ENCODE data around the gene ROBO2. TPM values are rescaled to one million over a fixed set of nuclear protein-coding genes. Genes with fewer than 3 reads are reported as not detected.

ROBO2 gene
- polyA plus RNA-seq, 10 donors = 3.3 to 21.8 (median 5.6) TPM

DNA sequence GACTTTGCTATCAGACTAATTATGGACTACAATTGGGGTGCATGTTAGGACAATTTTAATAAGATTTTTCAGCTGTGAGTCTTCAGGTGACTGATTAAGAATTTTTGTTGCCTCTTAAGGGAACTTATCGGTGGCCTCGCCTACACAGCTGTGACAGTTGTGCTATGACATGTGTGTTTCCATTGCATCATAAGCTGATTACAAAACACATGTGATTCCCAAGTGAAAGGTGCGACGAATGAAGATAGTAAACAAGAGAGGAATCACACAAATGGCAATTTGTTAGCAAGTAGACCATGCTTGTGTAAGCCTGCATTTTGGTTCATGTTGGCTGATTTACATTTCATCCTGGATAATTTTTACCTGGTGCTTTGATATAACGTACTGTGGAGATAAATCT, 8.3 kb downstream of the ROBO2 start:
- no peak for DNase-seq

DNA sequence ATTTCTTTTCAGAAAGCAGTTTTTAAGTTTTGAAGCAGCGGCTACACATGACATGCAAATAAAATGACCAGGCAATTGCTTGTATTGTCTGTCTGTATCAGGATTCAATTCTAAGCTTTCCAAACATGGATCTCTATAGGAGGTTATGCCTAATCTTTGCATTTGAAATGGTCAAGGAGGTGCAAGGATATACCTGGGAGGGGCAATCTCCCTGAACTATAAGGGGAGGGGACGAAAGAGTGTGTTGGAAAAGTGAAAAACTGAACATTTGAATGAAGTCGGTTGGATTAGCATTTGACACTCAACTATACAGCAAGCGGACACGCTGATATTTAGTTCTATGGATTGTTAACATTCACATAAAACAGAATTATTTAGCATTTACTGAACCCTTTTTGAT, 11.7 kb downstream of the ROBO2 start:
- DNase-seq = no peak

DNA sequence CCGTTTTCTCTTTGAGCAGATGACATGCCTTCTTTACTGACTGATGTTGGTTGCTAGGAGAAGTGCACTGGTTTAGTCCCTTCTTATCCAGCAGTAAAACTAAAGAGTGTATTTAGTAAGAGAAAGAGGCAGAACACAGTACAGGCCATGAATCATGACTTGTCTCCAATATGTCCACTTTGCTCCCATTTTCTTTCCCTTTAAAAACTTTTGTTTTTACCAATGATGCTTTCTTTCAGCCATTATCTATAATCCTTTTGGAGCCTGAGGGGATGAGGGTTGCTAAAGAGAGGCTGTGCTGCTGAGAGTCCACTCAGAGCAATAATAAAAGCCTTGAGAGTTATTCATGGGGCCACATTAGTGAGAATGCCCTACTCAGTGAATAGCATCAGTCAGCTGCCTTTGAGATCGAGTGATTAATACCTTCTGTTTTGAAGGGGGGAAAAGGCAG, 12.2 kb downstream of the ROBO2 start:
- DNase-seq = no peak

DNA sequence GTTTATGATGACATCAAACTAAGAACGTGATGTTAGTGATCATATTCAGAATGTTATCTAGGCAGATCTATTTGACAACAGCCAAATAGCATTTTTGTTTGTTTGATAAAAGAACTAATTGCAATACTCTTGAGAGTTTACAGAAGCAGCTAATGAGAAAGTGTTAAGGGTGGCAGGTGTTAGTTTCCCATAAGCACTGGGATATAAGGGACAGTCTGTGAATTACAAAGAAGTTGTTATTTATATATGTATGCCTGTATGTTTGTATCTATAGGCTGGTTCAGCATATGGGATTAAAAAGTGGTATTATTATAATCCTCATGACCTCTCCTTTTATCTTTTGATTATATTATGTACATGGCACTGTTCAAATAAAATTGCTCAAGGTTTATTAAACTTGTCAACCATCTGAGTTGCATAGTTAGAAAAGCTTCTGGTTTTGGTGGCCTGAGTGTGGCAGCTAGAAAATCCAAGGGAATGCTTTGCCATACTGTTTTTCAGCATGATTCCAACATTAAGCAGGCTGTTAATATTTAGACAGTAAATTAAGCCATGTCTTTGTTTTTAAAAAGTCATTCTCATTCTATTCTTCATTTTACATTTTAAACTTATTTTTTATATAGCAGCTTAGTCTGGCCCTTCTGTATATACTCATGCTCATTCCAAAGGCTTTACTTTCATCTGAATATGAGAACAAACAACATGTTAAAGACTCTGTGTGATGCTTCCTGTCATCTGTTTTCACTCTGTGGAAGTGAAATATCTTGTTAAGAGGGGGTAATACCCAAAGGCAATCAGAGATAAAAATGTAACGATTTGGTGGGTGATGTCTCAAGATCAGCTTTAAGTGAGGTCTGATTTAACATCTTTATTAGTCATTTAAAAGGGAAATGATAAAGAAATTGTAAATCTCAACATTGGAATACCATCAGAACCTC, 13.1 kb downstream of the ROBO2 start:
- DNase-seq = peak in 1 of 3 donors; percentile 36

DNA sequence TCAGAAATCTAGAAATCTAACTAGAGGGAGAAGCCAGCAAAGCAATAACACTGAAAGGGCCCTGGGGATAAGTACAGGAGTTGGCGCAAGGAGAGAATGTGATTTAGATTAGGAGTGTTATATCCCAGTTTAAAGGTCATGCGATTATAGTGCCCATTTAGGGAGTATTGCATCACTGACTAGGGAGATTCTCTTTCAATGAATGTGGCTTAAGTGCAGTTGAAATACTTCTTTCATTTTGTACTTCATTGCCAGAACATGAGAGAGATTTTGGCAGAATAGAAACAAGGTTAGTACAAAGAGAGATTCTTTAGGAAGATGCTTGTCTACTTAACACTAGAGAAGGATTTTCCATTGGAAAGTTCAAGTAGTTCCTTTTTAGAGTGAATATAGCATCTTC, 13.9 kb downstream of the ROBO2 start:
- DNase-seq = peak in 2 of 3 donors; percentile 33 to 72

DNA sequence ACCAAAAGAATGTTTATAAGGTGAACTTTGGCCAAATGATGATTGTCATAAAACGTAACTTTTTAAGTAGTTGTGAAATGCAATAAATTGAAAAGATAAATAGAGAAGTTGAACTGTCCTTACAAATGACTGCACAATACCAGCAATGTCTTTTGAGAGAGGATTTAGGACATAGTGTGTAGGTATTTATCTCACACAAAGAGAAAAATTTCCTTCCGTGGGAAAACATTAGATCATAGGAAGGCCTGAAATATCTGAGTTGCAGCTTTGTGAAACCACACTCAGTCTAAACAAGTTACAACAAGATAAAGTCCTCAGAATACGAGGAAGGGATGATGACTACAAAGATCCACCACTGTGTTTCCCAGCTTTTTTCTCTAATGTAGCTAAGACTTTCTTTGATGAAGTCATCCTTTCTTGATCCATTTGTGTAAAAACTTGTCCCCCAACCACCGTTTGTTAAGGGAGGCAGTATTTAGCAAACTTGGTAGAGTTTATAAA, 16.0 kb downstream of the ROBO2 start:
- DNase-seq = no peak

DNA sequence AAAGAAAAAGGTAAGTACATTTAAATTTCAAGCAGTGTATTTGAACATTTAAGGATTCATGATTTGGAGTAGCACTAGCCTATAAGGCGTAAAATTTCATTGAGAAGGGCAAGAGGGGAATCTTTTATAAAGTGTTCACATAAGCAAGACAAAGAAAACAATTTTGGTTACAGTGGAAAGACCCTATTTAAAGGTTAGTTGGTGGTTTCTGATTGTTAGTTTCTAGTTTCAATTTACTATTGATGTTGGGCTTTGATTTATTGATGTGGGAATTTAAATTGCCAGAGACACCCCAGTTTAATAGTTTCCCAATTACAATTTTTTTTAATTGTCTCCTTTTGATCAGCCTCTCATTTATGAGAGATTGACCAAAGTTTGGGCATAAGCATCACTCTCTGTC, 19.5 kb downstream of the ROBO2 start:
- DNase-seq = no peak

DNA sequence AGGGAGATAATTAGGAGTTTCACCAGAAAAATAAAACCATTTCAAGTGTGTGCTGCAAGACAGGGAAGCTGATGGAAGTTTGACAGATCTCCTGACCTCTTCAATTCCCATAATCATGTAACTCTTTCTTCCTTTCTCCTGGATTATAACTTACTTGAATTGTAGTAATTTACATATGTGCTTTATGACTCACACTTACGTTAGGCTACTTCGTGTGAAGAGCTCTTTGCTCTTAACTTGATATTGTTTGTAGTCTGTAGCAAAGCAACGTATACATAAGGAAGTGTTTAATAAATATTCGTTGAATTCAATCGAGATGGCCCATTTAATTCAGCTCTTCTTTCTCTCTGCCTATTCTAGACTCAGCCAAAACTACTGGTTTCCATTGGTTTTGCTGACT, 23.5 kb downstream of the ROBO2 start:
- no peak for DNase-seq

DNA sequence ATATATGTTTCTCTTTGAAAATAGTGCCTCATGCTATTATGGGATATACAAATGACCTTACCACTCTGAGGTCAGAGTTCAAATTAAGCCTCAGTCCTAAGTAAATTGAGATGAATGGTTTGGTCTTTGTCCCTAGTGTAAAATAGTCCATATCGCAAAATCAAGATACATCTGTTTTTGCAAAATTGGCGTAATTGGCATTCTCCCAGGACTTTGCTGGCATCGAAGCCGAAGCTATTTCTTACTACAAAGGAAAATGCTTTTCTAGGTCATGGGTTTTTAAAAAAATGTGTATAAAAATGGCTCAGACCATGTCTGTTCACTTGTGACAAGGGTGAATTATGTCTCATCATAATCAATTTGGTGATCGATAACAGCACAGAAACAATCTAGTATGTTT, 25.9 kb downstream of the ROBO2 start:
- DNase-seq = no peak

DNA sequence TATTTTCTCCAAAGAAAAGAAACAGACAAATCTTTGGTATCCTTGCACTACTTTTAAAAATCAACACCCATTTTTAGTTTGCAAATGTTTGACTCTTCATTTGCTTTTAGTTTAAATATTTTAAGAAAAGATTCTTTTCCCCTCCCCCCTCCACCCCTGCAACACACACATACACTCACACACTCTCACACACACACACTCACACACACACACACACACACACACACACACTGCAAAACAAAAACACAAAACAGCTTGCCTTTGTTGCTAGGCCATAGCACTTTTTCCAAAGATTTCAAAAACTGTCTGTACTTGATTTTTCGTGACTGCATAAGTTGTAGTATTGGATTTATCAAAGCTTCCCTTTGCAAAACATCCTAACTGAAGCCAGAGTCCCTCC, 26.9 kb downstream of the ROBO2 start:
- DNase-seq = no peak

DNA sequence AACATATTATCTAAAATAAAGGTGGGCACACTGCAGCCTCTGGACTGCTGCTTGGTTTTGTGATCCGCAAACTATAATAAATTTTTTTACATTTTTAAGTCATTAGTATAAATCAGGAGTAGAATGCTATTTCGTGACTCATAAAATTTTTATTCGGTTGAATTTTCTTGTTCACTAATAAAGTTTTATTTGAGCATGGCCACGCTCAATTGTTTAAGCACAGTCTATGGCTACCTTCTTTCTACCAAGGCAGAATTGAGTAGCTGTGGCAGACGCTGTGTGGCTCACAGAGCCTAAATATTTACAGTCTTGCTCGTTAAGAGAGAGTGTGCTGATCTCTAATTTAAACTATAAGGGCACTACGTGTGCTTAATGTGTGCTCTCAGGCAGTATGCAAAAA, 28.9 kb downstream of the ROBO2 start:
- no peak for DNase-seq

DNA sequence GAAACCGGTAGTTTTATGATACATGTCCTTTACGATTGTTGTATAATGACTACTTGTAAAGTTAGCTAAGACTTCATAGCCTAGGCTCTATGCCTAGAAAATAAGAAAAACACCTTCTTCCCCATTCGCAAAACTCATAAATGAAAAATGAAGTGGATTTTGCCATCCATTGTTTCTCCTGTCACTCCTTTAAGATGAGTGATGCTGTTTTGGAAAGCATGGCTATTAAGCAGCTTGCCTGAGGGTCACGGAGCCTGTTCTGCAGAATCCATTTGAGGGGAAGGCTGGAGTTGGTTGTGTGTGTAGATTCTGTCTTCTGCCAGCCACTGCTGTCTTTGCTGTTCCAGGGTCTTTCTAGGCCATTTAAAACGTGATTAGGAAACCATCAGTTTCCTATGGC, 31.5 kb downstream of the ROBO2 start:
- no peak for DNase-seq

DNA sequence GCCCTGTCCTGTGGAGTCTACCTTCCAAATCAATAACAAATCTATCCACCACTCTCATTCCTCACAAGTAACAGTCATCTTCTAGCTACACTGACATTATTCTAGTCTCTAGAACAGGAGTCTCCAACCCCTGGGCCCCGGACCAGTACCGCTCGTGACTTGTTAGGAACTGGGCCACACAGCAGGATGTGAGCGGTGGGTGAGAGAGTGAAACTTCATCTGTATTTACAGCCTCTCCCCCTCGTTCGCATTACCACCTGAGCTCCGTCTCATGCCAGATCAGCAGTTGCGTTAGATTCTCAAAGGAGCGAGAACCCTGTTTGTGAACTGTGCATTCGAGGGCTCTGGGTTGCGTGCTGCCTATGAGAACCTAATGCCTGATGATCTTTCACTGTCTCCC, 31.9 kb downstream of the ROBO2 start:
- no peak for DNase-seq

DNA sequence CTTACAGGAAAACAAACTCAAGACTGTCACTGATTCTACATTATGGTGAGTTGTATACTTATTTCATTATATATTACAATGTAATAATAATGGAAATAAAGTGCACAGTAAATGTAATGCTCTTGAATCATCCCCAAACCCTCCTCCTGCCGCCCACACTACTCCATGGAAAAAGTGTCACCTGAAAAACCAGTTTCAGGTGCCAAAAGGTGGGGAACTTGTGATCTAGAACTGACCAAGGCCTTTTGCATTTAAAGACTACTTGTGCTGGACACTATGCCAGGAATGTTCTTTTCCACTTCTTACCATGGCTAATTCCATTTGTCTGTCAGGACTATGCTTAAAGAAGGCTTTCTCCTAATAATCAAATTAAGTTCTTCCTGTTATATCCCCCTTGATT, 32.3 kb downstream of the ROBO2 start:
- DNase-seq = no peak

DNA sequence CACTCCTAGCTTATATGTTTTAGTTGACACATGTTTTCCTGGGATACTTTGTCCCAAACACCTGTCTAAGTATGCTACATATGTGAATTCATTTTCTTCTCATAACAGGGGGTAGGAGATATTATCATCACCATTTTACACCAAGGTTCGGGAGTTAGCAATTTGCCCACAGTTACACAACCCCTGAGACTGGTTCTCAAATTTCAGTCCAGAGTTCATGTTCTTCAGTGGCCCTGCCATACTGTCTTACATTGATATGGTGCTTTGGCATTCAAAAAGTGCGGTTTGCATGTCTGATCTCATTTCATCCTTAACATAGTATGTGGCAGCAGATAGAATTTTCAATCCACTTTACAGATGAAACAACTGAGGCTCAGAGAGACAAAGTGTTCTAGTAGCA, 38.4 kb downstream of the ROBO2 start:
- DNase-seq = no peak

DNA sequence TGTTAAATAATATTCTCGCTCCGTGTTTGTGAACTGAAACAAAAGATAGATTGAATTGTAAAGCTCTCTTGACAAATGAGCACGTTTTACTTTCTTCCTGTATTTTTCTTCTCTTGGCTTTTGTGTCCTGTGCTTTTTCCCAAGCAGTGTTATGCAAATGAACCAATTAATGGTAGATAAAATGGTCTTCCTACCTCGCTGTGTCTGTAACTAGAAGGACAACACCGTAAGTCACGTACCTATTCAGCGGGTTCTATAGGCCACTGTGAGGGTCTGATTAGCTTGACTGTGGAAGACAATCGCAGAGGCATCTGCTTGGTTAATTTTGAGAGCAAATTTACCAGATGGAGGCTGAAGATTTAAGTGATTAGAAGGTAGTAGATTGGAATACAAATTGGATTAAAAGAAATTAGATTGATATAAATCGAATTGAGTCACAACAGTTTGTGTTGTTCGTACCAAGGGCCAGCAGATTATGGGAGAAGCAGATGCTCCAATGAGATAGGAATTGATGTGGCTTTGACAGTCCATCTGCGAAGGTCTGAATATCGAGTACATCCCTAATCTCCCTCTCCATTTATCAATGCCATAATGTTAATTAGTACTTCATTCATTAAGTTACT, 40.2 kb downstream of the ROBO2 start:
- DNase-seq = no peak

DNA sequence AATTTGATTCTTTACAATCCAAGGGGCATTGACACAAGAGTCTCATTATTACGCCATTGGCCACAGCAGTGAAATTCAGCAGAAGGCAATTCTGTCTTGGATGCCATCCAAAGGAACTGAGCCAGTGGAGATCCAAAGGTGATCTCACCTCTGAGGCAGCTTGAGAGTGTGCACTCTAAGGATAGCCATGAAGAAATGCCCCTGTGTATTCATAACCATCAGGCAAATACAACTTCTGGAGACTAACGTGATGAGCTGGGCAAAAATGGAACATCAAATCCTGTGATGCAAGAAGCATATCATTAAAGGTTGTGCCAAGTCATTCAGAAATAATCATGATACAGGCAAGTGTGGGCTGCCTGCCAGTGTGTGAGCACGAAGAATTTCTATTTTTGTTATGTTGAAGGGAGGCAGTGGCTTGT, 41.4 kb downstream of the ROBO2 start:
- peak; percentile 28 to 45 (median 36) for DNase-seq

DNA sequence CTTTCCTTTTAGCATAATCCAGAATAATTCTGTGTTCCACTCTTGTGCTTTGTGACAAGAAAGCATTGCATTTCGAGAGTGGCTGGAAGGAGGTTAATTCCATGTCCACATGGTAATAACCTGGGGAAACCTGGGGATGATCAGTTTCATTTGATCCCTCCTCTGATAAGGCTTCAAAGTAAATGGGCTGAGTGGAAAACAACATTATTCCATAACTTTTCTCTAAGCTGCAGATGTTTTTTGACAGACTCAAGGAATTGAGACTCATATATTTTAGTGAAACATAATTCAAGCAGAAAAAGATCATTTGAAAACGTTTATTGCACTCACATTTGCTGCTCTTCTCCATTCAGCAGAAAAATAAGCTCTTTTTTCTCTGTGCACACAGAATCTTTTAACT, 44.6 kb downstream of the ROBO2 start:
- DNase-seq = no peak

DNA sequence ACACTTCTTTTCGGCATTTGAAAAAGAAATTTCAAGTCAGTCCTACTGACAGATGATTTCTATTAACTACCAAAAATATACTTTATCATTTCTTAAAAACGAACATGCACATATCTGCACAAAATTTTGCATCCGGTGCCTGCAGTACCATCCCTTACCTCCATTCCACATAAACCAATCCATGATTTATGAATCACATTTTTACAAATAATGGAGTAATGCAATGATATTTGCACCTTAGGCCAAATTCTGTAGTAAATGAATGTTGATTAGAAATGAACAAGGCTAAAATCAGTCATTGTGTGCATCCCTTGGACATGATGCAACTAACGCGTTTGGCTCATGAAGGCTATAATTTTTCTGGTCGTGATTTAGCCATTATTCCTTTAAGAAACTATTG, 46.5 kb downstream of the ROBO2 start:
- no peak for DNase-seq

DNA sequence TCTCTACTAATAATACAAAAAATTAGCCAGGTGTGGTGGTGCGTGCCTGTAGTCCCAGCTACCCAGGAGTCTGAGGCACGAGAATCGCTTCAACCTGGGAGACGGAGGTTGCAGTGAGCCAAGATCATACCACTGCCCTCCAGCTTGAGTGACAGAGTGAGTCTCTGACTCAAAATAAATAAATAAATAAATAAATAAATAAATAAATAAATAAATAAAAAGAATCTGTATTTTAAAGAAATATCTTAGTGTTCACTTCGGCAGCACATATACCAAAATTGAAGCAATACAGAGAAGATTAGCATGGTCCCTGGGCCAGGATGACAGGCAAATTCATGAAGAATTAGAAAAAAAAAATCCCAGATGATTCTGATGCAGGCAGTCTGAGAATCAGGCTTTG, 51.9 kb downstream of the ROBO2 start:
- DNase-seq = no peak

DNA sequence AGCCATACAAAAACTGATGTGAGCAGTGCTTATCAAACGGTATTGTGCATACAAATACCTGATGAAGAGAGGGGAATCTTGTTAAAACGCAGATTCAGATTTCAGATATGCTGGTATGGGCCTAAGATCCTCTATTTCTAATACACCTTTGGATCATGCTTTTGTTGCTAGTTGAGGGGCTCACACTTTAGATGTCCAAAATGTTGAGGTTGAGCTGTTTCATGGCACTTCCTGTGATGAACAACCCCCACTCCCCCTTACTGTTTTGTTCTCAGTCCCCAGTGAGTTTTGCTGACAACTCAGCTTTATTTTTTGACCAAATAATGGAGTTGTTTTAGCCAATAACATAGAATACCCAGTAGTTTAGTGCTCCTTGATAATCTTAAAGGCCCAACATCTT, 53.2 kb downstream of the ROBO2 start:
- DNase-seq = no peak

DNA sequence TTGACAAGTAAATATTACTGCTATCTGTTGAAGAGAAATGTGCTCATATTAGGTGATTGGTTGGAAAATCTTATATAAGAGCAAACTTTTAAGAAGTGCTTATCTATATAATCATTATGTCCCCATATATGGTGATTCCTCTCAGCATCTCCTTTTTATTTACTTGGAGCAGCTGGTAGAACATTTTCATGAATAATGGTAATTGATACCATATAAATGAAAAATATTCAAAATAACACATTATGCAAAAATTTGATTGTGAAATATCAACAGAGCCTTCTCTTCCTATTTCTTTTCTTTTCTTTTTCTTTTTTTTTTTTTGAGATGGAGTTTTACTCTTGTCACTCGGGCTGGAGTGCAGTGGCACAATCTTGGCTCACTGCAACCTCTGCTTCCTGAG, 56.2 kb downstream of the ROBO2 start:
- DNase-seq = no peak
